PFSK-1 (cell line): Measurements from ENCODE around the gene PRR4.

ENCODE experiments used
- FOXP2 ChIP-seq: optimal IDR thresholded peaks from 2 replicates; pipeline ENCODE3; 2011; ENCODE audit warnings: borderline replicate concordance, control low read depth, inconsistent platforms; ENCODE audit not compliant: insufficient read depth; ENCODE audit errors: extremely low read length, extremely low read depth
- POLR2AphosphoS5 ChIP-seq: IDR thresholded peaks from 2 replicates; pipeline ENCODE4 v1.6.1; 2012; ENCODE audit warnings: low read depth, mild to moderate bottlenecking, control low read depth, low read length, moderate library complexity
- REST ChIP-seq, 2 experiments: IDR thresholded peaks; 2 replicates each; pipeline versions ENCODE4 v1.6.1 to v1.8.0; 2011 to 2012; ENCODE audit warnings: low read depth in 2 of 2, low read length in 2 of 2, control low read depth in 1 of 2, inconsistent platforms in 1 of 2, mild to moderate bottlenecking in 1 of 2, moderate library complexity in 1 of 2; ENCODE audit not compliant: insufficient read depth in 1 of 2
- SIN3A ChIP-seq: IDR thresholded peaks from 2 replicates; pipeline ENCODE4 v1.6.1; 2012; ENCODE audit warnings: mild to moderate bottlenecking, low read length, moderate library complexity, borderline replicate concordance; ENCODE audit not compliant: insufficient read depth
- TAF1 ChIP-seq: IDR thresholded peaks from 2 replicates; pipeline ENCODE4 v1.6.1; 2012; ENCODE audit warnings: low read length, control low read depth, borderline replicate concordance; ENCODE audit not compliant: insufficient read depth

GRCh38 chr12:10842862-10843261 is 6.4 kb downstream of the PRR4 start:
- TF ChIP-seq TAF1 (no peak), SIN3A (no peak), REST (IDR thresholded peaks at IDR 0.05; ENCODE audit: insufficient read depth in 1 of 2, low read depth in 2 of 2, low read length in 2 of 2) (no peak), POLR2AphosphoS5 (no peak), FOXP2 (no peak)
